H1 (cell line): ENCODE results near the gene DOCK9. TPM values are rescaled to one million over a fixed set of nuclear protein-coding genes. Genes with fewer than 3 reads are reported as not detected.

Experiments used
- CTCF ChIA-PET: fragments of 300-600 bp; sonication (Branson Sonifier 250); formaldehyde crosslinking; loops from one replicate; lab custom pipeline; 2021; ENCODE audit not compliant: partially characterized antibody; lab: Charles Lee
- POLR2A ChIA-PET: fragments of 300-600 bp; sonication (Branson Sonifier 250); formaldehyde crosslinking; loops from one replicate; lab custom pipeline; 2021; ENCODE audit warnings: inconsistent platforms; ENCODE audit not compliant: partially characterized antibody; lab: Charles Lee
- DNase-seq, 2 experiments: peaks; one replicate each; pipeline versions ENCODE4 v3.0.0 to v3.0.0-alpha.2; 2010 to 2022; ENCODE audit warnings: low spot score in 2 of 2, low read depth in 1 of 2, mixed read lengths in 1 of 2
- FAIRE-seq: peaks from 2 replicates; lab custom pipeline; 2011; peaks lifted over from hg19 to GRCh38; lab: Jason Lieb, UNC
- H2AFZ ChIP-seq: 2 replicates; pipeline ENCODE4 v1.8.1; 2012; ENCODE audit warnings: low read length, inconsistent platforms
- H2AK5ac ChIP-seq: 2 replicates; pipeline ENCODE4 v1.6.1; 2013; ENCODE audit warnings: low read depth, low read length
- H2BK120ac ChIP-seq: replicated peaks from 2 replicates; pipeline ENCODE3; 2013; ENCODE audit warnings: low read depth, low read length, inconsistent platforms
- H2BK12ac ChIP-seq: 2 replicates; pipeline ENCODE4 v1.6.1; 2013; ENCODE audit warnings: low read depth, low read length
- H2BK15ac ChIP-seq: 2 replicates; pipeline ENCODE4 v1.6.1; 2013; ENCODE audit warnings: low read length
- H2BK20ac ChIP-seq: 2 replicates; pipeline ENCODE4 v1.6.1; 2013; ENCODE audit warnings: low read length
- H2BK5ac ChIP-seq: 2 replicates; pipeline ENCODE4 v1.6.1; 2013; ENCODE audit warnings: low read depth, low read length
- H3K14ac ChIP-seq: 2 replicates; pipeline ENCODE4 v1.6.1; 2013; ENCODE audit warnings: inconsistent platforms; ENCODE audit not compliant: insufficient read length
- H3K18ac ChIP-seq: 2 replicates; pipeline ENCODE4 v1.6.1; 2013; ENCODE audit warnings: low read length; ENCODE audit errors: extremely low read depth
- H3K23ac ChIP-seq: 2 replicates; pipeline ENCODE4 v1.6.1; 2013; ENCODE audit warnings: inconsistent platforms; ENCODE audit not compliant: insufficient read length
- H3K23me2 ChIP-seq: 2 replicates; pipeline ENCODE4 v1.6.1; 2013; ENCODE audit warnings: low read depth, low read length
- H3K27ac ChIP-seq: 2 replicates; pipeline ENCODE4 v1.6.1; 2011; ENCODE audit warnings: low read depth, low read length, inconsistent platforms
- H3K27me3 ChIP-seq, 4 experiments: replicated peaks in 1 of 4; 1 replicate in 1 of 4; 2 replicates in 3 of 4; pipeline versions ENCODE4 v1.6.1 to v1.8.1; 2011 to 2013; ENCODE audit warnings: low read length in 3 of 4, mild to moderate bottlenecking in 3 of 4, inconsistent platforms in 2 of 4, mixed read lengths in 2 of 4, moderate library complexity in 1 of 4; ENCODE audit not compliant: control insufficient read depth in 3 of 4, insufficient read depth in 3 of 4; ENCODE audit errors: extremely low read depth in 1 of 4
- H3K36me3 ChIP-seq, 4 experiments: 2 replicates each; pipeline versions ENCODE4 v1.6.1 to v1.8.1; 2011 to 2013; ENCODE audit warnings: mild to moderate bottlenecking in 4 of 4, low read length in 3 of 4, moderate library complexity in 2 of 4, control low read depth in 1 of 4, inconsistent platforms in 1 of 4; ENCODE audit not compliant: insufficient read depth in 4 of 4, control insufficient read depth in 2 of 4
- H3K4ac ChIP-seq: replicated peaks from 2 replicates; pipeline ENCODE3; 2013; ENCODE audit warnings: low read length, low read depth, mixed read lengths, inconsistent platforms; ENCODE audit not compliant: insufficient read length
- H3K4me1 ChIP-seq, 4 experiments: replicated peaks in 1 of 4; 1 replicate in 1 of 4; 2 replicates in 3 of 4; pipeline versions ENCODE4 v1.6.1 to v1.8.1; 2011 to 2013; ENCODE audit warnings: low read length in 3 of 4, inconsistent platforms in 2 of 4, mixed read lengths in 1 of 4; ENCODE audit not compliant: insufficient read depth in 4 of 4, control insufficient read depth in 3 of 4
- H3K4me2 ChIP-seq, 2 experiments: 2 replicates each; pipeline versions ENCODE4 v1.6.1 to v1.8.1; 2011 to 2013; ENCODE audit warnings: low read depth in 2 of 2, low read length in 2 of 2, control low read depth in 1 of 2, inconsistent platforms in 1 of 2, mild to moderate bottlenecking in 1 of 2; ENCODE audit not compliant: insufficient read depth in 1 of 2
- H3K4me3 ChIP-seq, 4 experiments: fragments of 200-600, 300-600 bp in 1 of 4; sonication (generic), shearing (Covaris generic), sonication (Bioruptor Twin) in 1 of 4; 2 replicates each; pipeline versions ENCODE4 v1.5.1 to v1.8.1; 2011 to 2016; ENCODE audit warnings: low read length in 4 of 4, low read depth in 3 of 4, control low read depth in 2 of 4, inconsistent platforms in 2 of 4, mild to moderate bottlenecking in 2 of 4, mixed read lengths in 1 of 4, moderate library complexity in 1 of 4; ENCODE audit not compliant: insufficient read depth in 2 of 4; ENCODE audit errors: extremely low read depth in 1 of 4
- H3K56ac ChIP-seq: replicated peaks from 2 replicates; pipeline ENCODE3; 2013; ENCODE audit warnings: low read depth, mild to moderate bottlenecking, mixed read lengths, low read length, inconsistent platforms; ENCODE audit not compliant: insufficient read length
- H3K79me1 ChIP-seq: 2 replicates; pipeline ENCODE4 v1.6.1; 2013; ENCODE audit warnings: low read depth, low read length, control low read depth
- H3K79me2 ChIP-seq, 2 experiments: 2 replicates each; pipeline versions ENCODE4 v1.6.1 to v1.8.1; 2012 to 2013; ENCODE audit warnings: low read length in 2 of 2, mild to moderate bottlenecking in 2 of 2, inconsistent platforms in 1 of 2; ENCODE audit not compliant: insufficient read depth in 2 of 2, control insufficient read depth in 1 of 2
- H3K9ac ChIP-seq, 4 experiments: replicated peaks in 1 of 4; 1 replicate in 1 of 4; 2 replicates in 3 of 4; pipeline versions ENCODE4 v1.6.1 to v1.8.1; 2011 to 2013; ENCODE audit warnings: low read depth in 3 of 4, low read length in 3 of 4, control low read depth in 2 of 4, mild to moderate bottlenecking in 2 of 4, moderate library complexity in 2 of 4, inconsistent platforms in 1 of 4; ENCODE audit errors: extremely low read depth in 1 of 4
- H3K9me3 ChIP-seq, 2 experiments: 2 replicates each; pipeline versions ENCODE4 v1.6.1 to v1.8.1; 2012 to 2013; ENCODE audit warnings: mild to moderate bottlenecking in 2 of 2, moderate library complexity in 2 of 2, control low read depth in 1 of 2, inconsistent platforms in 1 of 2, low read depth in 1 of 2, low read length in 1 of 2, mixed read lengths in 1 of 2; ENCODE audit not compliant: insufficient read depth in 2 of 2
- H4K20me1 ChIP-seq, 2 experiments: replicated peaks in 1 of 2; 2 replicates each; pipeline versions ENCODE3 to v1.8.1; 2011 to 2013; ENCODE audit warnings: inconsistent platforms in 2 of 2, low read length in 2 of 2, mild to moderate bottlenecking in 1 of 2; ENCODE audit not compliant: insufficient read depth in 2 of 2, control insufficient read depth in 1 of 2
- H4K5ac ChIP-seq: 2 replicates; pipeline ENCODE4 v1.6.1; 2013; ENCODE audit warnings: low read length, low read depth, mixed read lengths, inconsistent platforms; ENCODE audit not compliant: insufficient read length
- H4K8ac ChIP-seq: 2 replicates; pipeline ENCODE4 v1.8.0; 2013; ENCODE audit warnings: mild to moderate bottlenecking, moderate library complexity, low read length, inconsistent platforms; ENCODE audit not compliant: insufficient read depth; ENCODE audit errors: extremely low read depth
- H4K91ac ChIP-seq: replicated peaks from 2 replicates; pipeline ENCODE3; 2013; ENCODE audit warnings: low read length, mixed read lengths, inconsistent platforms; ENCODE audit not compliant: insufficient read length
- NRF1 ChIP-seq: IDR thresholded peaks from 2 replicates; pipeline ENCODE4 v1.6.1; 2011; ENCODE audit warnings: mild to moderate bottlenecking, low read depth, low read length, improper control_type of control experiment
- RAD21 ChIP-seq, 2 experiments: IDR thresholded peaks in 1 of 2; conservative IDR thresholded peaks in 1 of 2; 2 replicates each; pipeline ENCODE4 v1.6.1; 2011; ENCODE audit warnings: low read depth in 2 of 2, low read length in 2 of 2, improper control_type of control experiment in 1 of 2, inconsistent platforms in 1 of 2, mild to moderate bottlenecking in 1 of 2, moderate library complexity in 1 of 2
- RFX5 ChIP-seq: IDR thresholded peaks from 2 replicates; pipeline ENCODE4 v1.6.1; 2011; ENCODE audit warnings: low read depth, low read length, improper control_type of control experiment, borderline replicate concordance
- SAP30 ChIP-seq: fragments of 300-600 bp; sonication (generic); IDR thresholded peaks from 2 replicates; pipeline ENCODE4 v1.7.1; 2012; ENCODE audit warnings: low read length, moderate library complexity, mild to moderate bottlenecking, inconsistent platforms; ENCODE audit not compliant: insufficient read depth, insufficient replicate concordance
- TEAD4 ChIP-seq: IDR thresholded peaks from 2 replicates; pipeline ENCODE4 v1.6.1; 2012; ENCODE audit warnings: low read depth, low read length, inconsistent platforms, mixed read lengths
- WGBS, 2 experiments: shearing (Covaris generic) in 1 of 2; methylation state at CpG; one replicate each; pipeline versions ENCODE4 v1.1.6 to v1.1.7; 2013 to 2015; ENCODE audit warnings: low lambda C conversion rate in 2 of 2, mixed read lengths in 2 of 2, inconsistent platforms in 1 of 2, low coverage in 1 of 2, missing lambda C conversion rate in 1 of 2; ENCODE audit not compliant: insufficient replicate concordance in 2 of 2, insufficient coverage in 1 of 2, insufficient read length in 1 of 2; ENCODE audit errors: extremely low coverage in 1 of 2, missing lambda C conversion rate in 1 of 2; 5-methylcytosine and 5-hydroxymethylcytosine counted together
- polyA plus RNA-seq, 7 experiments: library from polyadenylated mRNA; depleted of rRNA in 3 of 7; stranded (reverse) in 5 of 7; unstranded in 2 of 7; fragments of >200 nt in 5 of 7; fragments of 200-250 nt in 2 of 7; gene quantifications; 1 replicate in 5 of 7; 2 replicates in 1 of 7; 4 replicates in 1 of 7; pipeline versions ENCODE4 v1.2.1 to v1.2.3, GENCODE V29; 2011 to 2013; ENCODE audit warnings: missing spikeins in 2 of 7, mixed read lengths in 2 of 7
- total RNA-seq: library from RNA; stranded (reverse); fragmentation: NEBNext Ultra II Directional; extraction: Animal tissue kit (Norgen Biotek cat#: 25700); gene quantifications from 2 replicates; pipeline ENCODE4 v1.2.1, GENCODE V29; 2021
- TF ChIP-seq, protein P1 (sequence below): IDR thresholded peaks from 2 replicates; pipeline ENCODE4 v1.6.1; 2011; ENCODE audit warnings: low read length, improper control_type of control experiment

DOCK9 gene
- total and polyA plus RNA-seq, 2 of the 8 experiments (the other 6 are each of a cell fraction or from before 2014, with no cell fraction given): 21.6 to 31.5 TPM

DNA sequence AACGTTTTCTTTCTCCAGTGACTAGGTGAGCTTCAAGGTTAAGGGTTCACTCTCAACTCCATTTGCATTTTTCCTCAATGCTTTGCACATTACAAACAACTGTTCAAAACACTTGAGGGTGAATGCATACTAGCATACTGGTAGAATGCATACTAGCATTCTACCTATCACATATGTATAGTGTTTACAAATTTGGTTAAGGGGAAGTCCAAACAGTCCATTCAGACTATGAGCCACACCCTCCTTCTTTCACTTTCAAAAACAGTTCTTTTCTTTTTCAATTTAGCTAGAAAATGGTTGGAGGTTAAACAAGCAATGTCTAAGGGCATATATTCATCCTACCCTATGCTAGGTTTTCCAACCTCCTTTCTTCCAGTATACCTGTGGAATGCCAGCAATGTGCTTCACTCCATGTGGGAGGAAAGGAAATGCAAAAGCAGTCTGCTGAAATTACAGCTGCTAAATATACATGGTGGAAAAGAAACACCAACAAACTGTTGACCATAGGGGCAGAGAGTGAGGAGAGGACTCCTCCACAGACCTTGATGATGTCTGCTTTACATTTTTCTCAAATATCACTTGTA lies 102.6 kb downstream of the DOCK9 start:
- H3K4me1 ChIP-seq: peaks cover 2 to 14% (median 13%) of the 10 kb centered on the region in 4 experiments; a peak in 5 of 7 replicates
- H3K36me3 ChIP-seq: peaks cover 0 to 11% (median 3%) of the 10 kb centered on the region in 4 experiments; a peak in 3 of 8 replicates
- H3K23me2 ChIP-seq: no peaks in the 10 kb centered on the region
- peak overlapping the region; percentile 74; the same call in 1 of the 2 replicates for H2BK20ac ChIP-seq
- peak overlapping the region; percentile 76 for H2BK5ac ChIP-seq
- ChIA-PET POLR2A (interaction anchor here (0.6 to 1.5 kb wide), 4 partner anchors 14 to 849 kb away, joined by 3 to 6 read pairs (median 5); no protein-coding TSS in a partner anchor), CTCF (interaction anchor here (0.7 to 10.1 kb wide), 13 partner anchors 8 to 506 kb away, joined by 3 to 71 read pairs (median 3); no protein-coding TSS in a partner anchor)
- FAIRE-seq (peak; percentile 72), DNase-seq (no peak)
- H3K4me2 ChIP-seq: peak overlapping the region; percentile 29 to 51; a peak in 3 of 4 replicates
- no peaks in the 10 kb centered on the region for H4K20me1 ChIP-seq
- no peak overlapping the region for H3K9ac ChIP-seq
- H3K79me2 ChIP-seq: no peaks in the 10 kb centered on the region
- H3K4me3 ChIP-seq: peak overlapping the region in 1 of 4 experiments; percentile 9; a peak in 1 of 8 replicates
- peak overlapping the region; percentile 60 for H3K18ac ChIP-seq
- H4K8ac ChIP-seq: no peak overlapping the region
- H4K5ac ChIP-seq: peak overlapping the region; percentile 28
- 0 out of 2 replicates have a peak overlapping the region, but pooled peaks have one; percentile 57 for H2AK5ac ChIP-seq
- H3K79me1 ChIP-seq: no peaks in the 10 kb centered on the region
- H2AFZ ChIP-seq: no peak overlapping the region
- H3K9me3 ChIP-seq: peaks cover 11 to 14% of the 10 kb centered on the region in 2 experiments
- H3K23ac ChIP-seq: no peak overlapping the region
- H3K14ac ChIP-seq: no peak overlapping the region
- H3K56ac ChIP-seq: no peak overlapping the region
- H4K91ac ChIP-seq: peak overlapping the region; percentile 86
- peak overlapping the region; percentile 4 for H3K4ac ChIP-seq
- peak overlapping the region; percentile 62; the same call in 1 of the 2 replicates for H3K27ac ChIP-seq
- no peaks in the 10 kb centered on the region for H3K27me3 ChIP-seq
- no peak overlapping the region for H2BK15ac ChIP-seq
- H2BK12ac ChIP-seq: peak overlapping the region; percentile 78; the same call in 1 of the 2 replicates
- TF ChIP-seq NRF1 (no peak), RFX5 (no peak), SAP30 (no peak), TEAD4 (peak; percentile 97), RAD21 (IDR thresholded peaks at IDR 0.05 in 1 of 2, conservative IDR thresholded peaks at IDR 0.05 in 1 of 2; ENCODE audit: low read depth in 2 of 2, low read length in 2 of 2) (no peak)
- TF ChIP-seq, protein P1, sequence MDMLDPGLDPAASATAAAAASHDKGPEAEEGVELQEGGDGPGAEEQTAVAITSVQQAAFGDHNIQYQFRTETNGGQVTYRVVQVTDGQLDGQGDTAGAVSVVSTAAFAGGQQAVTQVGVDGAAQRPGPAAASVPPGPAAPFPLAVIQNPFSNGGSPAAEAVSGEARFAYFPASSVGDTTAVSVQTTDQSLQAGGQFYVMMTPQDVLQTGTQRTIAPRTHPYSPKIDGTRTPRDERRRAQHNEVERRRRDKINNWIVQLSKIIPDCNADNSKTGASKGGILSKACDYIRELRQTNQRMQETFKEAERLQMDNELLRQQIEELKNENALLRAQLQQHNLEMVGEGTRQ: no peak
- 27% methylated on average over 1 of the region's 1 CpG; no CpG with 5 or more reads in 1 of the 2 experiments for WGBS, 2 experiments
- peak overlapping the region; percentile 93 for H2BK120ac ChIP-seq
